Measurements from ENCODE around the gene RNMT.
A peak's percentile ranks its signal among the peaks of the same experiment; 100 is the strongest.
"Not testable (repeated sequence)": the region's sequence is repeated elsewhere in the genome, so short reads cannot be mapped to it uniquely, and the experiment has no call there.

RNMT gene

DNA sequence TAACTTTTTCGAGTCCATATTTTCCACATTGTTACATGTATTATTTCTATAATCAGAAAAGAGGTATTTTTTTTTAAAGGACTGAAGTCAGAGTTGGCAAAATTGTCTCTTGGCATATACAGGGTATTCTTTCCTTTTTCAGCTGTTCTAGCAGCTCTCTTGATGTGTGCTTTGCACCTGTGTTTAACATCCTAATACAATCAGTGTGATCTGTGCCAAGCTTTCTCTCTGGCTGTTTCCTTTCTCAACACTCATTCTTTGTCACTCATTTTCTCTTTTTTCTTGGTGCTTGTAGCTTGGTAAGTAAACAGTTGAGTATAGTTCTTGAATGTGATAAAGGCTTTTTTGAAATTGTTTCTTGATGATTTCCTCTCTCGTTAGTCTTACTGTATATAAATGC, 9.2 kb downstream of the RNMT start:
- DNase-seq (ENCODE audit: low spot score), result peak; percentile 8

DNA sequence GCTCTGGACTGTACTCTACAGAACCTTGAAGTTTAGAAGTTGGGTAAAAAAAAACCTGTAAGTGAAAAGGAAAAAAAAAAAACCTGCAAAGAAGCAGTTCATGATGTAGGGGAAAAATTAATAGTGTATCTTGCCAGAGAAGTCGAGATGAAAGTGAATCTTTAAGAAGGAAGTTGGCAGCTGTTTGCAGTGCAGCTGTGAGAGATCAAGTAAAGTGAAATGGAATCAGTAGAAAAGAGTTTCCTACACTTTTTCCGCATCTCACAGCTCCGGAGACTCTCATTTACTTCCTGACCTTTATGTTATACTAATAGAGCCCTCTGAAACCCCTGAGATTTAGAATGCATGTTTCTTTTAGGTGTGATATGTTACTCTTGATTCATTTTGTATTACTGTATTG, 19.2 kb downstream of the RNMT start:
- no peak for DNase-seq (ENCODE audit: low spot score)

DNA sequence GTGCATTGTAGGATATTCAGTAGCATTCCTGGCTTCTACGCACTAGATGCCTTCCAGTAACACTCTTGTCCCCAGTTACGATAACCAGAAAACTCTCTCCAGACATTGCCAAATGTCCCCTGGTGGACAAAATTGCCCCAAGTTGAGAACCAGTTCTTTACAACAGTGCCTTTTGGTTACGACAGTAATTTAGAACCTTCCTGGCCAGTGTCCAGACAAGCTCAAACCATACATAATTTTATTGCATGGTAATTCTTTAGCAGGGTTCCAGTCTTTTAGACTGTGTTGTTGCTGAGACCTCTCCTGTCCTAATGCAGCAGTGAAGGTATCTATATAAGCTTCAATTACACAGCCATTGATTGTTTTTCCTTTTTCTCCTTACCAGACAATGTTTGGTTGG, 20.2 kb downstream of the RNMT start:
- no peak for DNase-seq (ENCODE audit: low spot score)

- DNase-seq (ENCODE audit: low spot score), result not testable (repeated sequence)
Measured at GRCh38 chr18:13751599-13751998, 25.1 kb downstream of the RNMT start.

GRCh38 chr18:13756261-13756660, 29.8 kb downstream of the RNMT start:
- no peak for DNase-seq (ENCODE audit: low spot score)

DNA sequence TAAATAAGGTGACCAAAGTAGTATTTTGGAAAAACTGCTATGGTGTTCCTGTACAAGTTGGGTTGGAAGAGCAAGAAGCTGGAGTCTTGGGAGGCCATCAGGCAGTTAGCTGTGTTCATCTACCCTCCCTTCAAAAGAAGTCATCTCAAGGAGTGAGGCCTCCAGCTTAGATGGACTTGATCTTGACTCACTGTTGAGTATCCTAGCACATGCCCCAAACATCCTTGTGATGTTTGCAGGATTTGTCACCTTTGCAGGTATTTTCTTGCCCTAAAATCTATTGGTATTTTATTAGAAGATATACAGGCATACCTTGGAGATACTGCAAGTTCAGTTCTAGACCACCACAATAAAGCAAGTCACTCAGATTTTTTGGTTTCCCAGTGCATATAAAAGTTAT, 30.2 kb downstream of the RNMT start:
- DNase-seq (ENCODE audit: low spot score), result no peak

GRCh38 chr18:13758622-13759021, 32.1 kb downstream of the RNMT start:
- DNase-seq (ENCODE audit: low spot score), result no peak

- no peak for DNase-seq (ENCODE audit: low spot score)
Measured at GRCh38 chr18:13760047-13760446, 33.6 kb downstream of the RNMT start.

DNA sequence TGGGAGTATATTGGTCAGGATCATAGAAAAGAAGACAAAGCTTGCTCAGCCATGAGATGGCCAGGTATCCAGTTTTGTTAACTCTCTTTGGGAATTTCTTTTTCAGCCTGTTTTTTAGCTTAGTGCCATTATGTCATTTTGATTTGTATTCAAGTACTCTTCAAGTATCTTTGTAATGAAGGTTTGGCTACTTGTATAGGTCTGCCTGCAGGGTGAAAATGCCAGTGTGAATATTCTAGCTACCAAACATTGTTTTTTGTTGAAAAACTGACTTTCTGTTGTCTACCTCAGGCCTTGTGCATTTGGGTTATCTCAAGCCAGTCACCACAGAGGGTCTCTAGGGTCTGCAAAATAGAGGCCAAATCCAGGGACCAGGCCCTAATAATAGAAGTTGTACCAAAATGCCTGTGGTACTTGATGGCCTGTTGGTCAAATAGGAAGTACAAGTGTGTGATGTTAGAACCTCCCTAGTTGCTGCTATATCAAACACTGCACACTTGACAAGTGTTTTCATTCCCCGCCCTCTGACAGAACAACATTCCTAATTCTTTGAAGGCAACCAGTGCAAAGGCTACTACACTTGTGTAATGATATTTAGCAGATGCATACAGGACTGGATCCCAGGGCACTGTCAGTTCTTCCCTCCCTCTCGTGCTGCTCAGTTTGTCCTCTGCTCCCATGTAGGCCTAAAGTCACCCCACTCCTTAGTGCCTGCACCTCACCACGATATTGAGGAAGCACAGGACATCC, 36.4 kb downstream of the RNMT start:
- no peak for DNase-seq (ENCODE audit: low spot score)

- no peak for DNase-seq (ENCODE audit: low spot score)
Measured at GRCh38 chr18:13775058-13775457, 48.6 kb downstream of the RNMT start.

- DNase-seq (ENCODE audit: low spot score), result no peak
Measured at GRCh38 chr18:13791181-13791580, 64.7 kb downstream of the RNMT start.

DNA sequence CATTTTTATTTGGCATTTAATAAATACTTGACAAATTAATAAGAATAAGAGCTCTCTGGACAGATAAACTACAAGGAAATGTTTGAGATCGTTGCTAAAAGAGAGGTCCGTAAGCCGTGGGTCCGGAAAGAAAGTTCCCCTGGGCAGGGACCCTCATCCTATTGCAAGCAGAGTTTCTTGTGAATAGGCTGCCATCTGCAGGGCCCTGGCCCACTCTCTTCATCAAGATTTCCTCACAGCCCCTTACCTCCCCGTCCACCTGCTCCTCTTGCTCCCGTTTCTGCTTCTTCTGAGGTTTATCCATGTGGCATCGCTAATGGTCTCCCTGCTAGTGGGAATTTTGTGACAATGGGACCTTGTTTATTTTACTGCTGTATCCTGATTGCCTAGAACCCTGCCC, 67.3 kb downstream of the RNMT start:
- DNase-seq (ENCODE audit: low spot score), result no peak

- DNase-seq (ENCODE audit: low spot score), result no peak
Measured at GRCh38 chr18:13796515-13796914, 70.0 kb downstream of the RNMT start.

GRCh38 chr18:13797157-13797611, 70.7 kb downstream of the RNMT start:
- DNase-seq (ENCODE audit: low spot score), result no peak

DNA sequence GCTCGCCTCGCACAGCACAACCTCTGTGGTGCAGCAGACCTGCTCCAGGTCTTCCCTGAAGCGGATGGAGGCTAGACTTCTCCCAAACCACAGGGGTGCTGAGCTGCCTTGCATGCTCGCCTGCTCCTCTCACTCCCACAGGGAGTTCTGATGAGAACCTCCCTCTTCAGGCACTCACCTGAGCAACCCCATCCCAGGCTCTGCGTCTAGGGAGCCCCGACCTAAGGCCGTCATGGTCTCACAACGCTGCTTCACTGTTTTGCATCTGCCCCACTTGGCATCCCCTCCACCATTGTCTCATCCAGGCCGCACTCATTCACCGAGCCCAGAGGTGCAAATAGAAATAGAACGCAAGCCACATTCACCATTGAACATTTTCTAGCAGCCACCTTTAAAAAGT, 72.9 kb downstream of the RNMT start:
- no peak for DNase-seq (ENCODE audit: low spot score)

DNA sequence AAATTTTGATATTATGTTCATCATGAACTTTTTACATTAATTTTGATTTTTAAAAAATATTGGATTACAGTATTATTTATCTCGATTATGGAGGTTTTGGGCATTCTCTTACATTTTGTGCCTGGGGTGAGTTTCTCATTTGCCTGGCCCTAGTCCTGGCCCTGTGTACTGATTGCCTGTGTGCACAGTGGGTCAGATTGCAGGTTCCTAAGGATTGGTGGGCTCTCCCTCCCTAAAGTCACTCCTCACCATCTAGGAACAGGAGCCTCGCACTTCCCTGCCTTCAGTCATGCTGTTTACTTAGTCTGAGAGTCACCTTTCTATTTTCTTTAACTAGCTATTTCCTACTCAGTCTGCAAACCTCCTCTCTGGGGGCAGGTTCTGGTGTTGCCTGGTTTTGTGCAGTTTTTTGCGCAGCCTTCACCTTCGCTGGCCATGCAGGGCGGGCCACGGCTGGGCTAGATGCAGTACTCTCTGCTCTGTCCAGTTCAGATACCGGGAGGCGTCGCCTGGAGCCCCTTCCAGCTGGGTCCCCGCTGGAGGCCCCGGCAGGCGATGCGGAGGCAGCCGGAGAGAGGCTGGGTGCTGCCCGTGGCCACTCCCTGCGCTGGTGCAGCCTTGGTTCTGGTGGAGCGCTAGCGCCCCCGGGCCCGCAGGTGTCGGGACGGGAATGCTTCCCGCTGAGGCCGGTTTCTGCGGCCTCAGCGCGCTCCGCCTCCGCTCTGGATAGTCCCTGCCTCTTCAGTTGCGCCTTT, 74.2 kb downstream of the RNMT start:
- DNase-seq (ENCODE audit: low spot score), result peak; percentile 59

DNA sequence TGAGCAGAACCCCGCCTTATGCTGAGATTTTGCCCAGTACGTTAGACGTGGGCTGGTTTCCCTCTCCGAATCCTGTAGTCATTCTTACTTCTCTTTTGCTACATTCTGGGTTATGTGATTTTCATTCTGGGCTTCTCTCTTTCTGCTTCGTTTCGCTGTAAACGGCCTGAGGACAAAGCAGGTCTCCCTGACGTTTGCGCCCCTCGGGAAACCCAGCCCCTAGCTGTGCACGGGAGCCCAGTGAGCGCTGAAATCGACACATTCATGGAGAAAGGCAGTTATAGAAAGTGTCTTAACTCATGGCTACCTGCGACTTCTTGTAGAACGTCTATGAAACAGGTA, 74.8 kb downstream of the RNMT start:
- no peak for DNase-seq (ENCODE audit: low spot score)

DNA sequence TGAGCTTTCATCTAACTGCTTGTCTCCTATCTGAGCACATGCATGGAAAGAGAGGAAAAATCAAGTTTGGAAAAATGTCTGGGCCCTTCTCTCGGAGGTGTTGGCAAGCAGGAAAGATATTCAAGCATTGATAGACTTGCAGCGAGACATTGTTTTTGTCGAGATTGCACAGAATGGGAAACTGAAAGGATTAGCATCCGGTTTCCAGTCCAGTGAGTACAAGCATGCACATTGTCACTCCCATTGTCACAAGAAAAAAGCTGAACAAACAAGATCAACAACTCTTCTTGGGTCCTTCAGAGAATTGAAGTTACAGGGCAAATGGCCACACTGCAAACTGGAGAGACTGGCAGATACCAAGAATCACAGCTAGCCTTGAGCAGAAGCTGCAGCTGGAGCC, 77.8 kb downstream of the RNMT start:
- DNase-seq (ENCODE audit: low spot score), result no peak

GRCh38 chr18:13808294-13809042, 82.0 kb downstream of the RNMT start:
- DNase-seq (ENCODE audit: low spot score), result no peak

DNA sequence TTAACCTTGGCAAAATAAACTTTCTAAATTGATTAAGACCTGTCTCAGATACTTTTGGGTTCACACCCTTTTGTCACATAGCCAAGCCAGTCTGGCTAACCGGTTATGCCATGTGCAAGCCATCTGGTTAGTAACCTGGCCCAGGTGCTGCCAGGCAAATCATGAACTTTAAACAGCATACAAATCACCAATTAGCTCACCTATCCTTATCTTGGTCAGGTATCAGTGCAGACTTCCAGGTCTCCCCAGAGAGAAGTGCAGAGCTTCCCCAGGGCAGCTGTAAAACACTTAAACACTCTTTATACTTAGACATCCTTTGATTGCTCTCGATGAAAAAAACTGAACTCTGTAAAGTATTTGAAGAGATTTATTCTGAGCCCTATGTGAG, 82.6 kb downstream of the RNMT start:
- DNase-seq (ENCODE audit: low spot score), result no peak

GRCh38 chr18:13809531-13810255, 83.2 kb downstream of the RNMT start:
- no peak for DNase-seq (ENCODE audit: low spot score)

GRCh38 chr18:13810950-13811485, 84.5 kb downstream of the RNMT start:
- no peak for DNase-seq (ENCODE audit: low spot score)
